KMS-11 (cell line): ENCODE measurements around the gene THG1L.
"Not testable (repeated sequence)": the region's sequence is repeated elsewhere in the genome, so short reads cannot be mapped to it uniquely, and the experiment has no call there.

Source experiments
- H2AFZ ChIP-seq: fragments of 200-600 bp; sonication (generic); 2 replicates; pipeline ENCODE4 v1.6.1; 2016; ENCODE audit warnings: antibody characterized with exemption, mixed run types, low read depth
- H3K27ac ChIP-seq: fragments of 200-600 bp; sonication (generic); 2 replicates; pipeline ENCODE4 v1.6.1; 2016; ENCODE audit warnings: mild to moderate bottlenecking, mixed run types
- H3K27me3 ChIP-seq: fragments of 200-600 bp; sonication (generic); 2 replicates; pipeline ENCODE4 v1.6.1; 2017; ENCODE audit warnings: mild to moderate bottlenecking, low read depth, mixed run types, moderate library complexity; ENCODE audit not compliant: insufficient read depth
- H3K36me3 ChIP-seq: fragments of 200-600 bp; sonication (generic); 2 replicates; pipeline ENCODE4 v1.6.1; 2017; ENCODE audit warnings: mild to moderate bottlenecking, mixed run types; ENCODE audit not compliant: insufficient read depth
- H3K4me1 ChIP-seq: fragments of 200-600 bp; sonication (generic); 2 replicates; pipeline ENCODE4 v1.6.1; 2016; ENCODE audit warnings: mild to moderate bottlenecking, low read depth, mixed run types; ENCODE audit not compliant: poor library complexity, severe bottlenecking
- H3K4me2 ChIP-seq: fragments of 200-600 bp; sonication (generic); 2 replicates; pipeline ENCODE4 v1.7.0; 2016; ENCODE audit warnings: mild to moderate bottlenecking, mixed run types
- H3K4me3 ChIP-seq: fragments of 200-600 bp; sonication (generic); IDR thresholded peaks from 2 replicates; pipeline ENCODE4 v1.6.1; 2017; ENCODE audit warnings: low read depth, low read length, mixed read lengths; ENCODE audit not compliant: insufficient read depth
- H3K79me2 ChIP-seq: fragments of 200-600 bp; sonication (generic); 2 replicates; pipeline ENCODE4 v1.6.1; 2016; ENCODE audit warnings: low read depth, mixed run types; ENCODE audit not compliant: insufficient read depth
- H3K9ac ChIP-seq: fragments of 200-600 bp; sonication (generic); 2 replicates; pipeline ENCODE4 v1.6.1; 2016; ENCODE audit warnings: mild to moderate bottlenecking, mixed run types
- H4K20me1 ChIP-seq: fragments of 200-600 bp; sonication (generic); 2 replicates; pipeline ENCODE4 v1.6.1; 2016; ENCODE audit warnings: mild to moderate bottlenecking, mixed run types; ENCODE audit not compliant: insufficient read depth
- CTCF ChIP-seq: fragments of 200-600 bp; sonication (generic); conservative IDR thresholded peaks from 2 replicates; pipeline ENCODE4 v1.6.1; 2017; ENCODE audit warnings: low read depth, mild to moderate bottlenecking, antibody characterized with exemption, low read length, moderate library complexity, mixed read lengths

Gene THG1L

GRCh38 chr5:157731272-157732129 lies at the start of gene THG1L:
Gene THG1L, plus strand, starts transcription at chr5:157731420. Its CDS starts 21 bp downstream, at chr5:157731441.
- peak within 1 kb of the TSS; percentile 60 for H3K27ac ChIP-seq
- H3K79me2 ChIP-seq = no peaks in the 10 kb centered on the region
- peaks cover 4% of the 10 kb centered on the region for H3K4me1 ChIP-seq
- H3K4me3 ChIP-seq = no peak within 1 kb of the TSS
- H3K36me3 ChIP-seq = no peaks in the 10 kb centered on the region
- peak within 1 kb of the TSS; percentile 68 for H2AFZ ChIP-seq
- H3K9ac ChIP-seq = peak within 1 kb of the TSS; percentile 46; the same call in 1 of the 2 replicates
- H4K20me1 ChIP-seq = no peaks in the 10 kb centered on the region
- peak within 1 kb of the TSS; percentile 69 for H3K4me2 ChIP-seq
- no peaks in the 10 kb centered on the region for H3K27me3 ChIP-seq
- no peak for TF ChIP-seq CTCF

GRCh38 chr5:157682257-157682656 lies 49.0 kb upstream of the THG1L start:
- Histone ChIP-seq H3K4me2 (no peak overlapping the region), H3K9ac (no peak overlapping the region), H2AFZ (no peak overlapping the region), H3K27ac (no peak overlapping the region), H3K4me1 (no peaks in the 10 kb centered on the region), H3K36me3 (no peaks in the 10 kb centered on the region), H3K4me3 (no peak overlapping the region), H3K27me3 (no peaks in the 10 kb centered on the region), H4K20me1 (no peaks in the 10 kb centered on the region), H3K79me2 (no peaks in the 10 kb centered on the region)
- TF ChIP-seq CTCF = no peak

- H3K36me3 ChIP-seq, H3K27ac ChIP-seq, H4K20me1 ChIP-seq, H3K4me2 ChIP-seq, H3K9ac ChIP-seq, H3K27me3 ChIP-seq, H3K4me3 ChIP-seq, H3K79me2 ChIP-seq, H2AFZ ChIP-seq, H3K4me1 ChIP-seq: not testable (repeated sequence)
These were observed 44.7 kb upstream of the THG1L start for GRCh38 chr5:157686276-157687197.

- Histone ChIP-seq H3K36me3 (no peaks in the 10 kb centered on the region), H3K27me3 (no peaks in the 10 kb centered on the region), H3K27ac (no peak overlapping the region), H3K4me3 (no peak overlapping the region), H3K4me2 (no peak overlapping the region), H3K9ac (no peak overlapping the region), H2AFZ (no peak overlapping the region), H4K20me1 (no peaks in the 10 kb centered on the region), H3K4me1 (no peaks in the 10 kb centered on the region), H3K79me2 (no peaks in the 10 kb centered on the region)
- TF ChIP-seq CTCF = no peak
These were observed 44.0 kb upstream of the THG1L start for GRCh38 chr5:157687198-157687554.
